ENCODE data around the gene TMCC1.
A peak's percentile ranks its signal among the peaks of the same experiment; 100 is the strongest.
"Not testable (repeated sequence)": the region's sequence is repeated elsewhere in the genome, so short reads cannot be mapped to it uniquely, and the experiment has no call there.

The TMCC1 gene

GRCh38 chr3:129893581-129894070 is at the start of gene TMCC1:
TSS of gene TMCC1 (minus strand) at chr3:129893711.
- peak; percentile 91 for DNase-seq

DNA sequence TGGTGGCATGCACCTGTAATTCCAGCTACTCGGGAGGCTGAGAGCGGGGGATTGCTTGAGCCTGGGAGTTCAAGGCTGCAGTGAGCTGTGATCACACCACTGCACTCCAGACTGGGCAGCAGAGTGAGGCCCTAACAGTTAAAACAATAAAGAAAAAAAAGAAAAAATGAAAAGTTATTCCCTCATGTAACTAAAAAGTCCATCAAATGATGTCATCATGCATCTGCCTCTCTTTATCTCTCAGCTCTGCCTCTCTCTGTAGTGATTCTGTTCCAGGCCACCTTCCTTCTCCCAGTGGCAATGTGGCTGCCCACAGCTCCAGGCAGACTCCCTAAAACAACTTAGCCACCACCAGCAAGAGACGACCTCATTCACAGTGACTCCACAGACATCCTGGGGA is 49.5 kb upstream of the TMCC1 start:
- no peak for DNase-seq

- DNase-seq, result peak; percentile 79
Observed at GRCh38 chr3:129942296-129942695, 48.8 kb upstream of the TMCC1 start.

- DNase-seq, result no peak
Observed at GRCh38 chr3:129940086-129940485, 46.6 kb upstream of the TMCC1 start.

DNA sequence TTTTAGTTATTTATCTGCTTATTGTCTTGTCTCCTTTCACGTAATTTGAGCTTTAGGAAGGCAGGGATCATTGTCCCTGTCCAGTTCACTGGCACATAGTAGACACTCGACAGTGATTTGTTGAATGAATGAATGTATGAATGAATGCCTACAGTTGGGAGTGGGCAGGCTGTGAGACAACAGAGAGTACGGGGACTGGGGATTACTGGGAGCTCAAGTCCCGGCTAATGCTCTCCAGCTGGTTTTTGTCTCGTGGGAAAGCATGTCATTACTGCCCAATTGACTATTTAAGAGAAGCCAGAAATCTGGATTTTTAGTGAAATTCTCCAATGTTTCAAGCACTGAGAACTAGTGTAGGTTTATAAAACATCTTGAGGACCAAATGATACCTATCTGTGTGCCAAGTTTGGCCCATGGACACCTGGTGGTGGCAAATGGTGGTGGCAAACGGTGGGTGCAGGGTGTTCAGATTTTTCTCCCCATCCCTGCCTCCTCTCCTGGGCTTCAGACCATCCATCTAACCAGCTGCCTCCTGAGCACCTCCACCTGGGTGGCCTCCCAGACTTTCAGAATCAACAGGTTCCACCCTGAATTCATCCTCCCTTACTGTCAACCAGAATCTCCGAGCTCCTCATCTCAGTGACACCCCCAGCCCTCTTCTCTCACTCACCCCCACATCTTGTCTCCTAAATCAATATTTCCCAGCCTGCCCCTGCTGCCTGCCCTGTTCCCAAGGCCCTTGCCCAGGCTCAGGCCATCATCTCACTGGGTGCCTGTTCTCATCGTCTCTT is 44.8 kb upstream of the TMCC1 start:
- no peak for DNase-seq

DNA sequence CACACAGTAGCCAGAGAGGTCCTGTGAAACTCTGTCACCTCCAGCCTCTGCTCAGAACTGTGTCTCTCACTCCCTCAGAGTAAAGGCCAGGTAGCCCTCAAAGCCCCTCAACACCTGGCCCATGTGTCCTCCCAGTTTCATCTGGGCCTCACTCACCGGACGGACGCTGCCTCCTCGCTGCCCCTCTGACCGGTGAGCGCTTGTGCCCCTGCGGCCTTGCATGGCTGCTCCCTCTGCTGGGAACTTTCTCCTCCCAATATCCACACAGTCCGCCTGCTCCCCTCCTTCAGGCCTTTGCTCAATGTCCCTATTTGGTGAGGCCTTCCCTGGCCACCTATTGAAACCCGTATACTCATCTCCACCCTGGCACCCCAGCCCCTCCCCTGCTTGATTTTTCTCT is 44.2 kb upstream of the TMCC1 start:
- no peak for DNase-seq

DNA sequence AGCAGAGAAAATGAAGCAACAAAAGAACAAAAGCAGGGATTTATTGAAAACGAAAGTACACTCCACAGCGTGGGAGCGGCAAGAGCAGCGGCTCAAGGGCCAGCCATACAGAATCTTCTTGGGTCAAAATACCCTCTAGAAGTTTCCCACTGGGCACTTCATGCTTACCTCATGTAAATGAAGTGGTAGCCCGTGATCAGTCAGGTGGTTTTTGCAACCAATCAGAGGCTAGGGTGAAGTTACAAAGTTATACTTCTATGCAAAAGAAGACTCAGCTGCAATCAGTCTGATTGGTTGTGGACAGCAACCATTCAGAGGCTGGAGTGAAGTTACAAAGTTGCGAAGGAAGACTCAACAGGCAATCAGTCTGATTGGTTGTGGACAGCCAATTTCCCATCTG is 43.2 kb upstream of the TMCC1 start:
- DNase-seq, result peak; percentile 39

- DNase-seq, result peak; percentile 54
Observed at GRCh38 chr3:129934234-129935123, 41.0 kb upstream of the TMCC1 start.

DNA sequence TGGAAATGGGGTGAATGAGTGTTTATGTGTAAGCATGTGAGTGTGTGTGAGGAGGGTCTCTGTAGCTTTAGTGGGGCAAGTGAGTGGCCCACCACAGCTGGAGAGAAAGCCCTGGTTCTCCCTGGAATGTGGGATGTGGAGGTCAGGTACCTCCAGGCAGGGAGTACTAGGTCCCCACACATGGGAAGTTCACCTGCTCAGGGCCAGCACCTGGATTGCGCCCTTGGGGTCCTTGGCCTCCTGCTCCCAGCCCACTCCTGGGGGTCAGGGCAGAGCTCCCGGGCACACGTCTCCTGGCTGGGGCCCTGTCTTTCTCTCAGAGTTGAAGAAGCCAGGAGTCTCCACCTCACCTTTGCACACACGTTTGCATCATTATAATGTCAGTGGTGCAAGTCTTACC is 40.0 kb upstream of the TMCC1 start:
- DNase-seq, result no peak

- DNase-seq, result no peak
Observed at GRCh38 chr3:129929383-129929782, 35.9 kb upstream of the TMCC1 start.

- DNase-seq, result no peak
Observed at GRCh38 chr3:129927072-129927471, 33.6 kb upstream of the TMCC1 start.

- no peak for DNase-seq
Observed at GRCh38 chr3:129919806-129920205, 26.3 kb upstream of the TMCC1 start.

- no peak for DNase-seq
Observed at GRCh38 chr3:129919357-129919756, 25.8 kb upstream of the TMCC1 start.

- DNase-seq, result no peak
Observed at GRCh38 chr3:129918461-129918860, 24.9 kb upstream of the TMCC1 start.

GRCh38 chr3:129917423-129918007 is 24.0 kb upstream of the TMCC1 start:
- no peak for DNase-seq

DNA sequence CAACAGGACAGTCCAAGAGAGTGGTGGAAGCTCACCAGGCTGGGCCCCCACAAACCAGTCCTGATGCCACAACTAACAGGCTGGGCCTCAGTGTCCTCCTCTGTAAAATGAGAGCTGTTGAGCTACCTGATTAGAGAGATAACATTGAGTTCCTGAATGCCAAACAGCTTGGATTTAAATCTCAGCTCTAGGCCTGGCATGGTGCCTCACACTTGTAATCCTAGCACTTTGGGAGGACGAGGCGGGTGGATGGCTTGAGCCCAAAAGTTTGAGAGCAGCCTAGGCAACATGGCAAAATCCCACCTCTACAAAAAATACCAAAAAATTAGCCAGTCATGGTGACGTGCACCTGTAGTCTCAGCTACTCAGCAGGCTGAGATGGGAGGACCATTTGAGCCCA is 20.1 kb upstream of the TMCC1 start:
- DNase-seq, result no peak

DNA sequence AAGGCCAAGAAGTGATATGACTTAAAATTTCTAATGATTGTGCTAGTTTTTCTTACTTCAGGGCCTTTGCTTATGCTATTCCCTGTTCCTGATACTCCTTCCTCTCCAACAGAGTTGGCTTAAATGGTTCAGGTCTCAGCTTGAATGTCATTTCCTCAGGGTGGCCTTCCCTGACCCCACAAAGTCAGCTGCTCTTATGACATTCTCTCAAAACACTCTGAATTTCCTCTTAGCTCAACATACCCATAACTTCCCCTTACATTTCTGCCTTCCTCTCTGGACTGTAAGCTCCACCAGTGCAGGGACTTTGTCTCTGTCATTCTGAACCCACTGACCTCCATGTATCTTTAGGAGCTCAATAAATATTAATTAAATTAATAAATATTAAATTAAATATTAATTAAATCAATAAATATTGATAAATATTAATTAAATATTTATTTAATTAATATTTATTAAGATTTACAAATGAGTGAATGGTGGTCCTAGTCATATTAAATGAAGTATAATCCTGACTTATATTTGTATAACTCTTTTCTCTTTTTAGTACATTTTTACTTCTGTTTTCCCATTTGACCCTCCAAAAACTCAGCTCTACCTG is 17.9 kb upstream of the TMCC1 start:
- DNase-seq, result peak; percentile 48

GRCh38 chr3:129909235-129909634 is 15.7 kb upstream of the TMCC1 start:
- not testable (repeated sequence) for DNase-seq

DNA sequence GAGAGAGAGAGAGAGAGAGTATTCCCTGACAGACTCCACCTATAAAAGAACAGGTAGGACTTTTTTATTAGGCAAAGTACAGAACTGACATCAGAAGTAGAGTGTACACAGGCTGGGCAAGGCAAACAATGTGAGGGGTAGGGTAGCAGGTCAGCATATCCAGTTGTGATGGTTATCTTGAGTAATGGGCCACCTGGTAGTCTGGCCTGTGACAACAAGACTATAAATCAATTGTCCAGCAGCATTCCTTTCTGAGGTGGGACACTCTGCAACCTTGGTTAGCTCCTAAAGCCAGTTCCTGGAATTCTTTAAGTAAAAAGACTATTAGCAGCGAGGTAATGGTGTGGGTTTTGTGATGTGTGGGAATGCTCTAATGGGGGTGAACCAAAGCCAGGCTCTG is 14.9 kb upstream of the TMCC1 start:
- no peak for DNase-seq

DNA sequence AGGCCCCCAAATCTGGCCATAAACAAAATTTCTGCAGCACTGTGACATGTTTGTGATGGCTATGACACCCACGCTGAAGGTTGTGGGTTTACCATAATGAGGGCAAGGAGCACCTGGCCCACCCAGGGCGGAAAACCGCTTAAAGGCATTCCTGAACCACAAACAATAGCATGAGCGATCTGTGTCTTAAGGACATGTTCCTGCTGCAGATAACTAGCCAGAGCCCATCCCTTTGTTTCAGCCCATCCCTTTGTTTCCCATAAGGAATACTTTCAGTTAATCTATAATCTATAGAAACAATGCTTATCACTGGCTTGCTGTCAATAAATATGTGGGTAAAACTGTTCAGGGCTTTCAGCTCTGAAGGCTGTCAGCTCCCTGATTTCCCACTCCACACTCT is 7.8 kb upstream of the TMCC1 start:
- DNase-seq, result not testable (repeated sequence)

DNA sequence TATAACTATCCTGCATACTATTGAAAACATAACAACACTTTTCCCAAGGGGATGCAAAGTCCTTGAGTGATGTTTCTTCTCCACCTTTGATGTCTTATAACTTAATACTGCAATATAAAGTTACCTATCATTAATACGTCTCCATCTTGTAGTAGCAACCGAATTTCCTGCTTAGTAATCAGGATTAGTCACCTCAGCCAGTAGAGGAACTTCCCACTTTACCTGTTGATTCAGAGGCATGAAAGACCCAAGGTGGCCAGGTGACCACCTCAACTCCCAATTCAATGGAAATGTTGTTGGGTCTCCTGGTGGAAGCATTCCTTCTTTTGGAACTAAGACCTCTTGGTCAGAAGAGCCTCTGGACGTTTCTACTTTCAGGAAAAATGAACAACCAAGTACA is 3.5 kb upstream of the TMCC1 start:
- DNase-seq, result no peak

- DNase-seq, result peak; percentile 69
Observed at GRCh38 chr3:129892857-129893580, 492 bp downstream of the TMCC1 start.
